ENCODE measurements around the gene SWAP70.

DNA sequence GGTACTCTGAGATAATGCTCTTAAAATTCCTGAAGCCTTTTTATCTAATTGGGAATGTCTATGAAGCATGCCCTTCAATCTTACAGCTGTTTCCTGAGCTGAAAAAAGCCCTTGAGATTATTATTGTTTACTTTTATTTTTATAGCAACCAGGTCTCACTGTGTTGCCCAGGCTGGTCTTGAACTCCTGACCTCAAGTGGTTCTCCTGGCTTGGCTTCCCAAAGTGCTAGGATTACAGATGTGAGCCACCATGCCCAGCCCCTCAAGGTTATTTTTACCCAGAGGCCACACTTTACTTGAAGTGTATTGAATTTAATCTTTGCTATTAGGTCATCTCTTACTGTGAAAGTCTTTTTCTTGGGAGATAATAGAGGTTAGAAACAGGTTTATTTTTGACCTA is 7.0 kb upstream of the SWAP70 start:
- TF ChIP-seq, protein P1, sequence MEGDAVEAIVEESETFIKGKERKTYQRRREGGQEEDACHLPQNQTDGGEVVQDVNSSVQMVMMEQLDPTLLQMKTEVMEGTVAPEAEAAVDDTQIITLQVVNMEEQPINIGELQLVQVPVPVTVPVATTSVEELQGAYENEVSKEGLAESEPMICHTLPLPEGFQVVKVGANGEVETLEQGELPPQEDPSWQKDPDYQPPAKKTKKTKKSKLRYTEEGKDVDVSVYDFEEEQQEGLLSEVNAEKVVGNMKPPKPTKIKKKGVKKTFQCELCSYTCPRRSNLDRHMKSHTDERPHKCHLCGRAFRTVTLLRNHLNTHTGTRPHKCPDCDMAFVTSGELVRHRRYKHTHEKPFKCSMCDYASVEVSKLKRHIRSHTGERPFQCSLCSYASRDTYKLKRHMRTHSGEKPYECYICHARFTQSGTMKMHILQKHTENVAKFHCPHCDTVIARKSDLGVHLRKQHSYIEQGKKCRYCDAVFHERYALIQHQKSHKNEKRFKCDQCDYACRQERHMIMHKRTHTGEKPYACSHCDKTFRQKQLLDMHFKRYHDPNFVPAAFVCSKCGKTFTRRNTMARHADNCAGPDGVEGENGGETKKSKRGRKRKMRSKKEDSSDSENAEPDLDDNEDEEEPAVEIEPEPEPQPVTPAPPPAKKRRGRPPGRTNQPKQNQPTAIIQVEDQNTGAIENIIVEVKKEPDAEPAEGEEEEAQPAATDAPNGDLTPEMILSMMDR (conservative IDR thresholded peaks at IDR 0.05; ENCODE audit: low read depth, low read length) = no peak
- TF ChIP-seq EZH2 (IDR thresholded peaks at IDR 0.05; ENCODE audit: borderline replicate concordance, low read depth, low read length, poor library complexity, severe bottlenecking) = no peak
